NCI-H69 (cell line): ENCODE data around the gene USP21.
"Not testable (repeated sequence)": the region's sequence is repeated elsewhere in the genome, so short reads cannot be mapped to it uniquely, and the experiment has no call there.

Experiments used
- DNase-seq: peaks from one replicate; lab custom pipeline; 2025; lab: John Stamatoyannopoulos, UW

Gene USP21, protein sequence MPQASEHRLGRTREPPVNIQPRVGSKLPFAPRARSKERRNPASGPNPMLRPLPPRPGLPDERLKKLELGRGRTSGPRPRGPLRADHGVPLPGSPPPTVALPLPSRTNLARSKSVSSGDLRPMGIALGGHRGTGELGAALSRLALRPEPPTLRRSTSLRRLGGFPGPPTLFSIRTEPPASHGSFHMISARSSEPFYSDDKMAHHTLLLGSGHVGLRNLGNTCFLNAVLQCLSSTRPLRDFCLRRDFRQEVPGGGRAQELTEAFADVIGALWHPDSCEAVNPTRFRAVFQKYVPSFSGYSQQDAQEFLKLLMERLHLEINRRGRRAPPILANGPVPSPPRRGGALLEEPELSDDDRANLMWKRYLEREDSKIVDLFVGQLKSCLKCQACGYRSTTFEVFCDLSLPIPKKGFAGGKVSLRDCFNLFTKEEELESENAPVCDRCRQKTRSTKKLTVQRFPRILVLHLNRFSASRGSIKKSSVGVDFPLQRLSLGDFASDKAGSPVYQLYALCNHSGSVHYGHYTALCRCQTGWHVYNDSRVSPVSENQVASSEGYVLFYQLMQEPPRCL

DNA sequence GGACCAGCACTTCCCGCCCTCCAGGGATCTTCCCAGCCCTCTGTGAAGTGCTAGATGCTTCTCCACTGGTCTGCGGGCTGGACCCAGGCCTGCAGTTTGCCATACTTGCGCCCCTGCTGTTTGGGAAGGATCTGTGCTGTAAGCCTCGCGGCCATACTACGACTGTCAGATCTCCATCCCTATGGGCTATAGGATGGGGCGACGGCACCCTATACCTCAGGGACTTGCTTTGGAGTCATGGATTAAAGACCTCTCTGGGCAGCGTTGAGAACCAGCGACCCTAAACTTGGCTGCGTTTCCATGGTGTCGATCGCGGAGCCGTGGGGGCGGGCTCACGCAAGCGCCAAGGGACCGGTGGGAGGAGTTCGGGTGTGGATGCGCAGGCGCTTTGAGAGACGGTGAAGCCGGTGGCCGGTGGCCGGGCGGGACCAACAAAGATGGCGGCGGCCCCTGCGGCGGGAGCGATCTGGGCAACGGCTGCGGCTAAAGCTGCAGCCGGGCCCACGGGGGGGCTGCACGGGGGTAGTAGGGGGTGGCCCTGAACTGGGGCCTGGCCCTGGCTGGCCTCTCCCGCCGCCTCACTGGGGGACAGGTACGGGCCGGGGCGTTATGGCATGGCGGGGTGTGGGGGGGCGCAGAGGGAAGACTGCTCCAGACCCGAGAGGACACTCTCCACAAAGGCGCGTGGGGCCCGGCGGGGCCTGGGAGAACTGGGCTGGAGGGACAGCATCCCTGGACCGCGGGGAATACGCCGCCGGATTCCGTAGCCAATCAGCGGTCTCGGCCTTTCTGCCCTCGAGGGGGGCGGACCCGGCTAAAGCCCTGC lies at the start of gene USP21:
Gene USP21 (plus strand): TSS at position 414 of the 826 bp plus-strand sequence. CDS start 1,141 bp downstream, outside the sequence.
- DNase-seq, result peak; percentile 97

DNA sequence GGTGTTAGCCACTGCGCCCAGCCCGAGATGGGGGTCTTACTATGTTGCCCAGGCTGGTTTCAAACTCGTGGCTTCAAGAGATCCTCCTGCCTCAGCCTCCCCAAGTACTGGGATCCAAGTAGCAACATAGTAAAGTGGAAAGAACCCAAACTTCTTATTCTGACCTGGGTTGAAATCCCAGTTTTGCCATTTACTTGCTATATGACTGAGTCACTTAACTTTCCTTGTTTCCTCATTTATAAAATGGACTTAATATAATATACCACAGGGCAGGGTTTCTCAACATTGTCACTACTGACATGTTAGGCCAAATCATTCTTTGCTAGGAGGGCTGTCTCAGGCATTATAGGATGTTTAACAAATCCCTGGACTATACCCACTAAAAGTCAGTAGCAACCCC lies 48.2 kb upstream of the USP21 start:
- no peak for DNase-seq

DNA sequence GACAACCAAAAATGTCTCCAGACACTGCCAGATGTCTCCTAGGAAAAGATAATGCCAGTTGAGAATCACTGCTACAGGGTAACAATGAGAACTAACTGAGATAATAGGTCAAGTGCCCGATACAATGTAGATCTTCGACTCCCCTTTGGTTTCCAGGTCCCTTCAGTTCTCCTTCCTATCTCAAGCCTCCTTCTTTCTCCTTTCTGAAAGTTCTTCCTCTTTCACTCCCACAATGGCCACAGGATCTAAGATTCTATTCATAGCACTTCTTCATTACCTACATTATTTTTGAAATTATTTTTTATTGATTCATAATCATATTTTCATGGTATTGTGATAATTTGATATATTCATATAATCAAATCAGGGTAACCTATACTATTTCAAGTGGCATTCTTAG lies 47.8 kb upstream of the USP21 start:
- no peak for DNase-seq

DNA sequence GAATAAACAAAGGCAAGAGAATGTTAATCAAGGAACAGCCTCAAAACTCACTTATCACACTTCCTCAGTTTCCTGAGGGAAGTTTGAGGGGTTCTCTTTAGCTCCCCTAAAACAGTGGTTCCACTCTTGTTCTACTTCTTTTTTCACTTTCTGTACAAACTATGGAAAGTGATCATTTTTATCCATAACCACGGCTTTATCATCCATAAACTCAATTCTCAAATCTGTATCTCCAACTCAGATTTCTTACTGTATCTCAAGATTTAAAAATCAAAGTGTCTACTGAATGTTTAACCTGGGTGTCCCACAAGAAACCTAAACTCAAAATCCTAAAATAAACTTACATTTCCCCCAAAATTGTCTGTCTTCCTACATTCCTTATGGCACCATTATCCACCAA lies 45.4 kb upstream of the USP21 start:
- no peak for DNase-seq

DNA sequence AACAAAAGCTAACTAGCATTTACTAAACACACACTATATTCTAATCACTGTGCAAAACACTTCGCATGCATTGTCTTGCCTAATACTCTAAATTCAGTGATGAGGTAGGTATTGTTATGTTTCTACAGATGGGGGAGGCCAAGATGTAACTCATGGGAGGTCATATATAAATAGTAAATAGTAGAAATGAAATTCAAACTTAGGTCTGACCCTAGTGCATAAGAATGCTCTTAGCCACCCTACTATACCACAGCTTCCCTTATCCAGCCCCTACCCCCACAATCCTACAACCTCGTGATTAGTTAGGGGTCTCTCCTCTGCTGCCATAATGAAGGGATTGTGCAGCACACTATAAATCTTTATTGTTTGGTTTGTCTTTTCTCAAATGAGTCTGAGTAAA lies 44.7 kb upstream of the USP21 start:
- no peak for DNase-seq

DNA sequence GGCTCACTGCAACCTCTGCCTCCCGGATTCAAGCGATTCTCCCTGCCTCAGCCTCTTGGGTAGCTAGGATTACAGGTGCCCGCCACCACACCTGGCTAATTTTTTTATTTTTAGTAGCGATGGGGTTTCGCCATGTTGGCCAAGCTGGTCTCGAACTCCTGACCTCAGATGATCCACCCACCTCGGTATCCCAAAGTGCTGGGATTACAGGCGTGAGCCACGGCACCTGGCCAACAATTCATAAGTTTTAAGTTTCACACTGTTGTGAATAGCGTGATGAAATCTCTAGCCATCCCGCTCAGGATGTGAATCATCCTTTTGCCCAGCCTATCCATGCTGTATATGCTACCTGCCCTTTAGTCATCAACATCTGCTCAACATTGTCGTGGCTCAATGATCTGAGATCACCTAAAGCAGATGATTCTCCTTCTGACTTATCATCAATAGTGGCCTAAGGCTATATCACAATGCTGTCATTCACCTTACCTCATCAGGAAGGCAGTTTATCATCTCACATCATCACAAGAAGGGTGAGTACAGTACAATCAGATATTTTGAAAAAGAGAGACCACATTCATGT lies 44.1 kb upstream of the USP21 start:
- DNase-seq, result peak; percentile 9

DNA sequence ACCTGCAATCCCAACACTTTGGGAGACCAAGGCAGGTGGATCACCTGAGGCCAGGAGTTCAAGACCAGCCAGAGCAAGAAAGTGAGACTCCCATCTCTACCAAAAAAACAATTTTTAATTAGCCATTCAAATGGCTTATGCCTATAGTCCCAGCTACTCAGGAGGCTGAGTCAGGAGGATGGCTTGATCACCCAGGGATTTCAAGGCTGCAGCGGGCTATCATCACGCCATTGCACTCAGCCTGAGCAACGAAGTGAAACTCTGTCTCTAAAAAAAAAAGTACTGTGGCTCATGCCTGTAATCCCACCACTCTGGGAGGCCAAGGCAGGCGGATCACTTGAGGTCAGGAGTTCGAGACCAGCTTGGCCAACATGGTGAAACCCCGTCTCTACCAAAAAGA lies 43.3 kb upstream of the USP21 start:
- DNase-seq, result not testable (repeated sequence)

DNA sequence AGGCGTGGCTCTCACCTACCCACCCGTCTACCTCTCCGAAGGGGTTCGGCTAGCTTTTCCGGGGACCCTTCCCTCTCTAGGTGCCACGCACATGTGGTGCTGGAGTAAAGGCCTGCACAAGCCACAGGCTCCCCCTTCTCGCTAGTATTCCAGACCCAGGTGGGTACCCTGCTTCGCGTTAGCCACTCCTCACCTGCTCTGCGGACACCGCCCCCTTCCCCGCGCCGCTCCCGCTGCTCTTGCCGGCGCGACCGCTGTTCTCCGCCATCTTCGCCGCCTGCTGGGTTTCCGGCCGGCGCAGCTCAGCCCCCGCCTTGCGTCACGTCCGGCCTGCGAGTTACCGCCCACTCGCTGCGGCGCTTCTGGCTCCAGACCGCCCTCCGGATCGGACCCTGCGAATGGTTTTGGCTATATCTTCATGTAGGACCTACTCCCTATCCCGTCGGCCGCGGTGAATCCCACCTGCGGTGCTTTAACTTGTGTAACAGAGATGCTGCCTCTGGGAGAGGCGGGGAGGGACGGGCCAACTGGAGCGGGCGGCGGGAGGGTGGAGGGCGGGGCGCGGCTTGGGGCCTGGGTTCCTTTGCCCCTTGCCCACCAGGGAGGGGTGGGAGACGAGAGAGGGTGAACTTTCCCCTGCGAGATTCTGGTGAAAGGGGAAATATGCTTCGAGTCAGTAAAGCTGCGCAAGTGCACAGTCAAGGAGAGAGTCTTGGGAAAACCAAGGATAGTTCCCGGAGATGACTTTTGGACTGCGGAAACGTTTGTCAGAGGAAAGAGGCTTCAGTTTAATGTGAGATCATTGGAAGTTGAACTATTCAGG lies 41.3 kb upstream of the USP21 start, which contains the start of the genes NIT1 and PFDN2:
Gene NIT1 (plus strand): TSS at position 347 of the 823 bp plus-strand sequence. CDS start 72 bp downstream, at position 419.
Gene PFDN2 (minus strand): TSS at position 279 of the 823 bp plus-strand sequence. CDS start 11 bp downstream, at position 268.
- peak; percentile 93 for DNase-seq

DNA sequence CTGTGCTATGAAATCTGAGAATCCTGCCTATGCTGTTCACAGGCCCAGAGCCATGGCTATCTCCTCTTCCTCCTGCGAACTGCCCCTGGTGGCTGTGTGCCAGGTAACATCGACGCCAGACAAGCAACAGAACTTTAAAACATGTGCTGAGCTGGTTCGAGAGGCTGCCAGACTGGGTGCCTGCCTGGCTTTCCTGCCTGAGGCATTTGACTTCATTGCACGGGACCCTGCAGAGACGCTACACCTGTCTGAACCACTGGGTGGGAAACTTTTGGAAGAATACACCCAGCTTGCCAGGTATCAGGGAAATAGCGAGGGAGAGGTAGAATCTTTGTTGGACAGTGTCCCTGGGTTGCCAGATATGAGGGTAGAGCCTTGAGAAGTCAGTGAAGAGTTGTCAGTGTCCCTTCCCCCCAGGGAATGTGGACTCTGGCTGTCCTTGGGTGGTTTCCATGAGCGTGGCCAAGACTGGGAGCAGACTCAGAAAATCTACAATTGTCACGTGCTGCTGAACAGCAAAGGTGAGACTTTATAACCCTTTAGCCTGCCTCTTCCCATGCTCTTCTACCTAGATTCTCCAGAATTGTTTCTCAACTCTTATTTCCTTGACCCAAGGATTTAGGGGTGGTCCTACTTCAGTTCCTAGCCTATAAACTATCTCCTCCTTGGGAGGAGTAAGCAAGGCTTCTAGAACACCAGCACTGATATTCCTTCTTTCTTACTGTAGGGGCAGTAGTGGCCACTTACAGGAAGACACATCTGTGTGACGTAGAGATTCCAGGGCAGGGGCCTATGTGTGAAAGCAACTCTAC lies 40.0 kb upstream of the USP21 start:
- peak; percentile 29 for DNase-seq

DNA sequence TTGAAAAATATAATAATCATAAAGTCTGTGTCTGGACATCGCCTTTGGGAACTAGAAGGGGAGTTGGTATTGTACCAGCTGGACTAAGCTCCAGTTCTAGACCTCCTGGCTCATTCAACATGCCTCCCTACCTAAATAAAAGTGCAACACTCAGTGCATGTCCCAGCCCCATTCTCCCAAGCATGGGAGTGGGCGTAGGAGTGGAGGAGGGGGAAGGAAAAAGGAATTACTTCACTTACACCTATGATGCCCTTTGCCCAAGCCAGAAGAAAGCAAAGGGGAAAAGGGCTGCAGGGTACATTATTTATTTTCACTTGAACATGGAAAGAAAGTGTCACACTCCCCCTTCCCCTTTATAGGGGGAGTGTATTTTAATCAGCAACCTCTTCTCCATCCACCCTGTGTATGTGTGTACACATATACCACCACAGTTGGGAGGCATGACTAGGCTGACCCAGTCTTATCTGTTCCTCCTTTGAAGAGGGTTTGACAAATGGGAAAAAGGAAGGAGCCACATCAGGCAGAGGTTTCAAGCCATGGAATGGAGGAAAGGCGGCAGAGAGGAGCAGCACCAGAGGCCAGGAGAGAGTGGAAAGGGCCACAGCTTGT lies 38.2 kb upstream of the USP21 start:
- no peak for DNase-seq

DNA sequence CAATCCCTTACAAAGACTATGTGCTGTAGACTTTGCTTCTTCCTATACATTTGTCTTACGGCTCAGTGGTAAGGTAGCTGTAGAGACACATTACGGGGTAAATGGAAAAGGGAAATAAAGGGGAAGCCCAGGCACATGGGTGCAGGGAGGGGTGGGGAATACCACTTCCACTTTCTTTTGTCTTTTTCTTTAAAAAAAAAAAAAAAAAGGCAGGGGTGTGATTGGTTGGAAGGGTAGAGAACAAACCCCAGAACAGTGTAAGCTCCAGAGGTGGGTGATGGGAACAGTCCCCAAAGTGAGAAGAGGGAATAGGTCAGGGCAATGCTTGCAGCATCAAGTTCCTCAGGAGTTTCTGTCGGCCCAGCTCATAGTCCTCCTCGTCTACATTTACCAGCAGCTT lies 37.5 kb upstream of the USP21 start:
- DNase-seq, result no peak

DNA sequence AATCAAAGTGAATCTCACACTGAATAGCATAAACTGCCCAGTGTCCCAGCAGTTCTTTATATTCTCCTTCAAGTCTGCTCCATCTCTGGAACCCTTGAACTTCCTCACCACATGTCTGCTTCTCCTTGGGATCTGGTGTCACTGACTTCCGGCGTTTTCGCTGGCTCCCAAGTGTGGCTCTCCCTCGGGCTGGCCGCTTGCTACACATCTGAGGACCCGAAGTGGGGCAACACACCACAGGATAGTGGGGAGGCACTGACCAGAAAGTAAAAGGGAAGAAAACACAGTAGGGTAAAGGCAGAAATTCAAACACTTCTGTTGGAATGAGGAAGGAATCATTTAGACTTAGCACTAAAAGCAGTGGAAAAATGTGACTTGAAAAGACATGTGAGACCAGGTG lies 36.3 kb upstream of the USP21 start:
- no peak for DNase-seq

DNA sequence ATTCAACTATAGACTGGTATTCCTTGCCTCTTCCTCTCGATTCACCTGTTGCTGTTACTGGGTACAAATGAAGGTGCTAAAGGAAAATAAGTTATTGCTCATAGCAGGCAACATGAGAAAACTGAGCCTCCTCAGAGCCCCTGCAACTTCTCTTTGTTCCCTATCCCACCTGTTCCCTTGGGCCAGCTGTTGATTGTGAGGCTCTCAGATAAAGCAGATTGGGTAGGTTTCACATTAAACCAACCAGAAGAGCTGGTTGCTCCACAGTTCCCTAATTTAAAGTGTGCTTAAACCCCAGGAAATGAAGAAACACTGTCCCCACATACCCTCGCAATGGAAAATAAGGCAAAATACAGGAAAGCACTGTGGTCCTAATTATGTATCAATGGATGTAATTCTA lies 31.7 kb upstream of the USP21 start:
- no peak for DNase-seq

DNA sequence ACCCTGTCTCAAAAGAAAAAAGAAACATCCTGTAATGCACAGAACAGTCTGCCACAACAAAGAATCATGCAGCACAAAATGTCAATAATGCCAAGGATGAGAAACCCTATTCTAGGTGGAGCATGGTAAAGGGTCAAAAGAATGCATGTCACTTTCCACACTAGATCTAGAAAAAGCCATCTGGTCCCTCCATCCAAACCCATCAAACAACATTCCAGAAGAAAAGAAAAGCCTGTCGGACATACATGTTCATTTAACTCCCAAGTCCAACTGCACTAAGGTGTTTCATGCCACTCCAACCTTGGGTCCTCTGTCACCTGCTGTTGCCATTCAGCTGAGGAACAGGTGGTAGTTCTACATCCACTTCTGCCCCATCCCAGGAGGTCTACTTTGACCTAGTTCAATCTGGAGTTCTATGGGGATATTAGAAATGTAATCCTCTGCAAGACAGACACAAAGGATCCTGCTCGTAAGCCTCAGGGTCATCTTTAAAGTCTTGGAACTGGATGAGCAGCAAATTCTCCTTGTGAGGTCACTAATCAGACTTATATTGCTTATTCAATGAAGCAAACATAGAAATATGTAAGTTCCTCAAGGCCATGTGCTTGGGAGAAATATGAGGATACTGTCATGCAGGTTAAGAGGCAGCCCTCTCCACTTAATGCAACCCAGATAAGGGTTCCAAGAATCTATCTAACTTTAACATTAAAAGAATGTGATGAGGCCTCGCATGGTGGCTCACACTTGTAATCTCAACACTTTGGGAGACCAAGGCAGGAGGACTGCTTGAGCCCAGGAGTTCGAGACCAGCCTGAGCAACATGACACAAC lies 30.5 kb upstream of the USP21 start:
- no peak for DNase-seq

DNA sequence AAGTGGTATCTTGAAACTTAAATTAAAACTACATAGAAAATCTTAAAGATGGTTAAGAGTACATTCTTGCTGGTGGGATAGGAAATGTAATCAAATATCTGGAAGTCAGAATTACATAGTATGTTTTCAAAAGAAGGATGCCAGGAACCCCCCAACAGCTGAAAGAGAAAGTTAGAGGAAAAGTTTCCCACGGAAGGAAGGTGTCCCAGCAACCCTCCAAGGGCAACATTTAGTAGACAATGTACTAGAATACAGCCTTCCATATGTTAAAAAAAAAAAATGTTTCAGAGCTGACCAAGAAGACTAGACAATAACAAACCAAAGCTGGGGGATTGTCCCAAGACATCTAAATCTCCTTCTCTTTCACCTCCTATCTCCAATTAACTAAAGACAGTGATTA lies 29.0 kb upstream of the USP21 start:
- DNase-seq, result no peak

DNA sequence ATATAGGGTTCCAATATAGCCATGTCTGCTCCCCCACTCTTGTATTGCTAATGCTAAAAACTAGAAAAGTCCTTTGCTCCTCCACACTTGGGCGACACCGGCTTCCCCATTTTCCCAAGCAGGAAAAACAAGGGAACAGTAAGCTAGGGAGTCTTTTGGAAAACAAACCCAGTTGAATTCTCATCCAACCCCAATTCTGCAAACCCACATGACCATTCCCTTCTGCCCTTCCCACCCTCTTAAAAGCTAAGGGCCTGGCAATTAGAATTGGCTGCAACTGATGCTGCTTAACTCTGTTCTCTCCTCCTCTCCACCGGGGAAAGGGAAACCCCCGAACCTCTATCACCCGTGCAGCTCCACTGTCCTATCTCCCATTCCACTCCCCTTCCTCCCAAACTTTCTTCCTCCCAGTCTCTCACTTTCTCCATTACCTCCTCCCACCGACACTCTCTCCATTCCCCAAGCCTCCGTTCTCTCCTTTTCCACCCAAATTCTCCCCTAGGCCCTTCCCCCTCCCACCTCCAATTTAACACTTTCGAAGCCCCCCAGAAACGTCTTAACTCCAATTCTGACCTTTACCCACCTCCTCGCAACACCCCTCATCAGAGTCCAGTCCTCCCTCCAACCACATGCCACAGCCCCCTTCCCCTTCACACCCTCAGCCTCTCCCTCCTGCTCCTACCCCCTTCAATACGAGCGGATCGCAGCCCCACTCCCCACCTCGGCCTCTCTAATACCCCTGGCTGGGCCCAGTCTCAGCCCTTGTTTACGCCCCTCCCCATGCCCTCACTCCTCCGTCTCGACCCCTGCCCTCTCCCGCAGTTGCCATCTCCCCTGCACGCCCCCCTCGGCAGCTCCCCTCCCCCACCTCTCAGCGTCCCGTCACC lies 27.5 kb upstream of the USP21 start:
- peak; percentile 43 for DNase-seq

DNA sequence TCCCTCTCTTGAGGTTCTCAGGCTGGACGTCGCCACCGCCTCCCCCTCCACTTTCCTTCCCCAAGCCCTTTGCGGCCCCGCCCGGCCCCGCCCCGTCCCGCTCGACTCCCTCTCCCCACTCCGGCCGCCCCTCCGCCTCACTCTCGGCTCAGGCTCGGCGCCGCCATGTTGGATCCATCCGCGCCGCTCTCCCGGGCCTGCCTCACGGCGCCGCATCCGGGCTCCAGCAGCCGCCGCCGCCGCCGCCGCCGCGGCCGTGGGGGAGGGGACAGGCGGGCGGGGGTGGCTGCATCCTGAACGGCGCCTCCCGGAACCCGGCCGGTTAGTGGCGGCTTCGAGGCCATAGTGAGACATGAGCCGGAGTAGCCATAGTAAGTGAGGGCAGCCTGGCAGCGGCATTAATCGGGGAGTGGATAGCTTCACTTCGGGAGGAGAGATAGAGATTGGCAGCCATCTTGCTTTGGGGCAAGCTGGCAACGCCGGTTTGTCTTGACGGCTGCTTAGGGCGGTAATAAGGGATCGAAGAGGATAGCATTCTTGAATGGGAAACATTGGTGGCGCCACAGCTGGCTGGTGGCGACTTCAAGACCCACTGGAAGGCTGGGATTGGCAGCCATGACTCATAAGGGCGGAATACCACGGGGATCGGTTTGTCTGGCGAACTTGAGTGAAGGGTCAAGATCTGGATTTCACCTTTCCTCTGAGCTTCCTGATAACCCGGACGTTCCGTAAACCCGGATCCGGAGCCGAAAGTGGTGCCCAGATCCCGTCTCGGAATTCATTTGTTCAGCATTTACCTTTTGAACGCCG lies 26.7 kb upstream of the USP21 start, which contains the start of gene DEDD:
Gene DEDD (minus strand): TSS at position 258 of the 810 bp plus-strand sequence. CDS start 8,205 bp downstream, outside the sequence.
- peak; percentile 98 for DNase-seq
